Stomach smooth muscle (tissue), 2 donors: Measurements from ENCODE around the gene SLX9.

Source experiments
- H3K27ac ChIP-seq: one replicate; pipeline ENCODE4 v1.7.0; 2013; ENCODE audit warnings: mild to moderate bottlenecking, low read length, inconsistent platforms
- H3K27me3 ChIP-seq, 2 donors: one replicate each; pipeline ENCODE4 v1.7.0; 2013; ENCODE audit warnings: low read length in 2 of 2; ENCODE audit not compliant: insufficient read depth in 2 of 2, control insufficient read depth in 1 of 2
- H3K36me3 ChIP-seq, 2 donors: one replicate each; pipeline ENCODE4 v1.7.0; 2013; ENCODE audit warnings: low read length in 2 of 2; ENCODE audit not compliant: control insufficient read depth in 2 of 2, insufficient read depth in 2 of 2
- H3K4me1 ChIP-seq: one replicate; pipeline ENCODE4 v1.7.0; 2013; ENCODE audit warnings: low read length; ENCODE audit not compliant: control insufficient read depth, insufficient read depth
- H3K4me3 ChIP-seq, 2 donors: one replicate each; pipeline ENCODE4 v1.7.0; 2013; ENCODE audit warnings: low read length in 2 of 2
- H3K9ac ChIP-seq, 2 donors: one replicate each; pipeline ENCODE4 v1.7.0; 2013; ENCODE audit warnings: low read length in 2 of 2, mild to moderate bottlenecking in 1 of 2
- H3K9me3 ChIP-seq, 2 donors: one replicate each; pipeline ENCODE4 v1.7.0; 2013; ENCODE audit warnings: low read length in 2 of 2; ENCODE audit not compliant: control insufficient read depth in 2 of 2
- donor health status: healthy.
- donor health status: Pancreatic carcinoma.

Gene SLX9

GRCh38 chr21:44996983-44997936 is 57.4 kb downstream of the SLX9 start:
- H3K27ac ChIP-seq: no peak overlapping the region
- peaks cover 68% of the 10 kb centered on the region for H3K4me1 ChIP-seq
- no peaks in the 10 kb centered on the region for H3K9me3 ChIP-seq
- H3K4me3 ChIP-seq: no peak overlapping the region
- H3K36me3 ChIP-seq: no peaks in the 10 kb centered on the region
- H3K27me3 ChIP-seq: no peaks in the 10 kb centered on the region
- no peak overlapping the region for H3K9ac ChIP-seq

GRCh38 chr21:44998086-44998620 is 58.3 kb downstream of the SLX9 start:
- H3K9ac ChIP-seq: no peak overlapping the region
- H3K4me3 ChIP-seq: no peak overlapping the region
- no peaks in the 10 kb centered on the region for H3K27me3 ChIP-seq
- peaks cover 68% of the 10 kb centered on the region for H3K4me1 ChIP-seq
- H3K9me3 ChIP-seq: no peaks in the 10 kb centered on the region
- H3K36me3 ChIP-seq: no peaks in the 10 kb centered on the region
- no peak overlapping the region for H3K27ac ChIP-seq

GRCh38 chr21:44998621-44999427 is 59.0 kb downstream of the SLX9 start:
- peaks cover 68% of the 10 kb centered on the region for H3K4me1 ChIP-seq

GRCh38 chr21:44999428-44999971 is 59.7 kb downstream of the SLX9 start:
- no peaks in the 10 kb centered on the region for H3K36me3 ChIP-seq
- no peak overlapping the region for H3K4me3 ChIP-seq
- no peaks in the 10 kb centered on the region for H3K27me3 ChIP-seq
- H3K9ac ChIP-seq: no peak overlapping the region
- H3K9me3 ChIP-seq: no peaks in the 10 kb centered on the region
- H3K27ac ChIP-seq: no peak overlapping the region
- H3K4me1 ChIP-seq: peaks cover 65% of the 10 kb centered on the region

More at GRCh38 chr21:44998621-44999427, 59.0 kb downstream of the SLX9 start:
- Histone ChIP-seq H3K9ac (no peak overlapping the region), H3K27me3 (no peaks in the 10 kb centered on the region), H3K4me3 (no peak overlapping the region), H3K36me3 (no peaks in the 10 kb centered on the region), H3K27ac (no peak overlapping the region), H3K9me3 (no peaks in the 10 kb centered on the region)

GRCh38 chr21:44999972-45000636 is 60.3 kb downstream of the SLX9 start:
- H3K36me3 ChIP-seq: no peaks in the 10 kb centered on the region
- no peak overlapping the region for H3K27ac ChIP-seq
- no peak overlapping the region for H3K9ac ChIP-seq
- H3K9me3 ChIP-seq: no peaks in the 10 kb centered on the region
- H3K4me1 ChIP-seq: peaks cover 59% of the 10 kb centered on the region
- H3K27me3 ChIP-seq: no peaks in the 10 kb centered on the region
- peak overlapping the region in 1 of 2 donors; percentile 49 for H3K4me3 ChIP-seq

- Histone ChIP-seq H3K27ac (peak overlapping the region; percentile 31), H3K9ac (peak overlapping the region in 1 of 2 donors; percentile 36), H3K9me3 (no peaks in the 10 kb centered on the region), H3K4me3 (peak overlapping the region in 1 of 2 donors; percentile 49), H3K27me3 (no peaks in the 10 kb centered on the region), H3K4me1 (peaks cover 54% of the 10 kb centered on the region), H3K36me3 (no peaks in the 10 kb centered on the region)
Measured at GRCh38 chr21:45000637-45001133, 60.9 kb downstream of the SLX9 start.

GRCh38 chr21:45001134-45002095 is 61.6 kb downstream of the SLX9 start:
- Histone ChIP-seq H3K27ac (peak overlapping the region; percentile 31), H3K36me3 (no peaks in the 10 kb centered on the region), H3K9me3 (no peaks in the 10 kb centered on the region), H3K27me3 (no peaks in the 10 kb centered on the region), H3K4me1 (peaks cover 47% of the 10 kb centered on the region), H3K4me3 (peak overlapping the region in 1 of 2 donors; percentile 49), H3K9ac (peak overlapping the region in 1 of 2 donors; percentile 15)

- Histone ChIP-seq H3K9me3 (no peaks in the 10 kb centered on the region), H3K4me3 (no peak overlapping the region), H3K27ac (no peak overlapping the region), H3K9ac (no peak overlapping the region), H3K4me1 (peaks cover 44% of the 10 kb centered on the region), H3K27me3 (no peaks in the 10 kb centered on the region), H3K36me3 (no peaks in the 10 kb centered on the region)
Measured at GRCh38 chr21:45002381-45003204, 62.8 kb downstream of the SLX9 start.
